Islet of Langerhans (tissue), 1 donor: Measurements from ENCODE around the gene SUMO2.
"Not testable (repeated sequence)": the region's sequence is repeated elsewhere in the genome, so short reads cannot be mapped to it uniquely, and the experiment has no call there.

ENCODE experiments used
- FAIRE-seq: peaks from one replicate; lab custom pipeline; 2011; peaks lifted over from hg19 to GRCh38; lab: Jason Lieb, UNC

Gene SUMO2

GRCh38 chr17:75144816-75145512 lies 37.8 kb downstream of the SUMO2 start:
- no peak for FAIRE-seq

- FAIRE-seq = no peak
Measured at GRCh38 chr17:75142236-75142971, 40.4 kb downstream of the SUMO2 start.

DNA sequence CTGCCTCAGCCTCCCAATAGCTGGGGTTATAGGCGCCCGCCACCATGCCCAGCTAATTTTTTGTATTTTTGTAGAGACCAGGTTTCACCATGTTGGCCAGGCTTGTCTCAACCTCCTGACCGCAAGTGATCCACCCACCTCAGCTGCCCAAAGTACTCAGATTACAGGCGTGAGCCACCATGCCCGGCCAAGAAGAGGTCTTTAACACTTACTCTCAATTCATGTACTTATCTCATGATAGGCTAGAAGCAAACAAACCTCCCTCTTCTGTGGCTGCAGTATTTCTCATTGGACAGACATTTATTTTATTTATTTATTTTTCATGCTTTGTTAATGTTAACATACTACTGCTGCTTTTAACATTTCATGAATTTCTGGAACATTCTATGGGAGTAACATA lies 44.2 kb downstream of the SUMO2 start:
- no peak for FAIRE-seq

GRCh38 chr17:75137762-75138161 lies 45.0 kb downstream of the SUMO2 start:
- not testable (repeated sequence) for FAIRE-seq

GRCh38 chr17:75135946-75136345 lies 46.8 kb downstream of the SUMO2 start:
- FAIRE-seq = no peak

DNA sequence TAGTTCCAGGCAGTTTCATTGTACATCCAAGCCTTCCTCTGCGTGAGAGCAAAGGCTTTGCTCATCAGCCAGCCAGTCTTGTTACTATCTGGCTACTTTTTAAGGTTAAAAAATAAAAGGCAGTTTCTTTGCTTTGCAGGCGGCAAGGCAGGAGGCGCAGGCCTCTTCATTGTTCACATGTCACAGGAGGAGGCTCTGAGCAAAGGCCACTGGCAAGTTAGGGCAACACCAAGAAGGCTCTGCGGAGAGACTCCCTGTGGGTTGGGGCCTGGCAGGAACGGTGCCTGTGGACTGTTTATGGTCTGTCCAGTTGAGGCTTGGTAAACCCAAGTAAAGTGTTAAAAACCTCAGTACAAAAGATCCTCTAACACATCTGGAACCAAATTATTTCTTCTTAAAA lies 47.3 kb downstream of the SUMO2 start:
- FAIRE-seq = no peak

- FAIRE-seq = not testable (repeated sequence)
Measured at GRCh38 chr17:75133607-75134347, 49.0 kb downstream of the SUMO2 start.

DNA sequence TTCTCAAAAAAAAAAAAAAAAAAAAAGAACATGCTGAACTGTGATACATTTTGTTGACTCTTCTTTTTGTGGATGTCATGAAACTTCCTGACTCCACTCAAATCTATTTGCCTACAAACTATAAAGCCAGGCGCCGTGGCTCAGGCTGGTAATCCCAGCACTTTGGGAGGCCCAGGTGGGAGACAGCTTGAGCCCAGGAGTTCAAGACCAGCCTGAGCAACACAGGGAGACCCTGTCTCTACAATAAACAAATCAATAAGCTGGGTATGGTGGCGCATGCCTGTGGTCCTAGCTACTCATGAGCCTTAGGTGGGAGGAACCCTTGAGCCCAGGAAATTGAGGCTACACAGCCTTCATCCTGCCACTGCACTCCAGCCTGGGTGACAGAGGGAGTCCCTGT lies 49.8 kb downstream of the SUMO2 start:
- FAIRE-seq = no peak

- not testable (repeated sequence) for FAIRE-seq
Measured at GRCh38 chr17:75132018-75133000, 50.5 kb downstream of the SUMO2 start.

- no peak for FAIRE-seq
Measured at GRCh38 chr17:75131278-75132017, 51.3 kb downstream of the SUMO2 start, which contains the start of gene NT5C. NT5C (minus strand) TSS chr17:75131742; CDS start chr17:75131707, 35 bp downstream.

DNA sequence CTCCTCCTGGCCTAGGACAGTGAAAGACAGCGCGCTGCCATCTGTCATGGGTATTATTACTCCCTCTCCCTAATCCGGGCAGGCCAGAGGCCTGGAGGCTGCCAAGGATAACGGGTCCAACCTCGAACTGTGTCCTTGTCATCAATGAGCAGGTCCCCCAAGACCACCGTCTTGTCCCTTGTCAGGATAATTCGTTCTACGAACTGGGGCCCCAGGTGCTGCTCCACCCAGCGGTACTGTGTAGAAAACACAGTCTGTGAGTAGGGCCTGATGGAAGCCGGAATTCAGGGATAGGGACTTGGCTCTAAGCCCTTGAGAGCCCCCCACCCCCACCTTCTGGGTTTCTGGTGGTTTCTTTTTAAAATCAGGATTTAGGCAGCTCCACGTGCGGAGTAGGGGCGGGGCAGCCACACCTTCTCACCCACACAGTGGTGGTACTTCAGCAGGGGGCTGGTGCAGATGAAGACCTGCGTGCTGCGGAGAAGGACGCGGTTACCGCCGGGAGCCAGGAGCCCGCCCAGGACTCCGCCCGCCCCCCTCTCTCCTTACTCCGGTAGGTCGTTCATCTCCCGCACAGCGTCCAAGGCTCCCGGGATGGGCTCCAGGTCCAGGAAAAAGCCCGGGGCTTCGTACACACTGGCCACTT lies 52.0 kb downstream of the SUMO2 start:
- FAIRE-seq = no peak

DNA sequence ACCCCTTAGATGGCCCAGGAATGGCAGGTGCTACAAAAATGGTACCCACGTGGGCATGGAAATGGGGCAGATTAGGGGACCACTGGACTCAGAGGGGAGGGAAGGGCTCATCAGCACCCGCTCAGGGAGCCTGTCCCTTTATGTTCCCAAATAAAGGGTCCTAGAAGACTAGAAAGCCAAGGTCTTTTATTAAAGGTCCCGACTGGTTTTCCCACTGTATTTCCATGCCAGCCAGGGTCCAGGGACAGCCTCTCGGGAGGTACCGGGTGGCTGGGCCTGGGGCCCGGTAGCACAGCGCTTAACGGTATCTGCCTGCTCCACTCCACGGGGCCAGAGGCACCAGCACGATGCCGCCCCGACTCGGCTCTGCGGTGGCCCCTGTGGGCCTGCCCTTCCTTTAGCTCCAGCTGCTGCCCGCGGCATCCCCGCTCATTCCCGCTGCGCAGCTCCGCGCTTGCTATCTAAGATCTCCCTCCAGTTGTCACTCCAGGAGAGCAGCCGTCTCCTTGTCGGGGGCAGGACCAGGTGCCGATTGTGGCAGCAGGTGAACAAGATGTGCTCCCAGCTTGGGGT lies 52.6 kb downstream of the SUMO2 start:
- no peak for FAIRE-seq

DNA sequence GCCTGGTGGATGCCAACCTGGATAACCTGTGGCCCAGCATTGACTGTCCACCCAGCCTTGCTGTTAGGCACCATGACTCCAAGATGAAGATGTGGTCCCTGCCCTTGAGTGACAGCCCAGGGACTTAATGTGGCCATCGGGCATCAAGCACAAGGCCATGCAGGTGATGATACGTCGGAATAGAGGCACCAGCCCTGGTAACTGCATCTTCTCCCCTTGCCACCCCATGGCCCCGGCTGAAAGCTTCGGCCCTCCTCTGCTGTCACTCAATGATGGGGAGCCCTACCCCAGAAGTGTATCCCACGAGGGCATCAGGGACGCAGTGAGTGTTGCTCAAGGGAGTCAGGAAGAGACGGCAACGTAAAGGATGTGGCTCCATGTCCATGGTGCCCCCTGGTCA lies 53.2 kb downstream of the SUMO2 start:
- no peak for FAIRE-seq

DNA sequence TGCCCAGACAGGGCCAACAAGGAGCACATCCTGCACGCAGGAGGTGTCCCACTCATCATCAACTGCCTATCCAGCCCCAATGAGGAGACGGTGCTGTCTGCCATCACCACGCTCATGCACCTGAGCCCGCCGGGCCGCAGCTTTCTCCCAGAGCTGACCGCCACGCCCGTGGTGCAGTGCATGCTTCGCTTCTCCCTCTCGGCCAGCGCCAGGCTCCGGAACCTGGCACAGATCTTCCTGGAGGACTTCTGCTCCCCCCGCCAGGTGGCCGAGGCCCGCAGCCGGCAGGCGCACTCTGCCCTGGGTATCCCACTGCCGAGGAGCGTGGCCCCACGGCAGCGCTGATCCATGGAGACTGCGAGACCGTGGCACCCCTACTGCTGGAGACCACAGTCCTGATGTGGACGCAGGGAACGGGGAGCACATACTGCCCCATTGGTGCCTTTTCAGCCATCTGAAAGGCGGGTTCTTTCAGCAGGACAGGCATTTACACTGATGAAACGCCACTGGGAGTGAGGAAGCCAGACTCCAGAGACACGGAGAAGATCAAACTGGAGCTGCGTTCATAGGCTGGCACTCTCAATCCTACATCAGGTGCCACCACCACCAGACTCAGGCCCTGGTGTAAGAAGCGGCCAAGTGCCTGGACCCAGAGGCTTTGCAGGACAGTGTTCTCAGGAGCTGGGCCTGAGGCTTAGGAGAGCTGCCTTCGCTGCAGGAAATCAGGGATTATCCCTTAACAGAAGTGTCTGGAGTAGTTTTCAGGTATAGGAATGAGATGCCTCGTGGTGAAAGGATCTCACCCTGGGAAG lies 53.9 kb downstream of the SUMO2 start:
- FAIRE-seq = no peak

- not testable (repeated sequence) for FAIRE-seq
Measured at GRCh38 chr17:75127936-75128335, 54.8 kb downstream of the SUMO2 start.

DNA sequence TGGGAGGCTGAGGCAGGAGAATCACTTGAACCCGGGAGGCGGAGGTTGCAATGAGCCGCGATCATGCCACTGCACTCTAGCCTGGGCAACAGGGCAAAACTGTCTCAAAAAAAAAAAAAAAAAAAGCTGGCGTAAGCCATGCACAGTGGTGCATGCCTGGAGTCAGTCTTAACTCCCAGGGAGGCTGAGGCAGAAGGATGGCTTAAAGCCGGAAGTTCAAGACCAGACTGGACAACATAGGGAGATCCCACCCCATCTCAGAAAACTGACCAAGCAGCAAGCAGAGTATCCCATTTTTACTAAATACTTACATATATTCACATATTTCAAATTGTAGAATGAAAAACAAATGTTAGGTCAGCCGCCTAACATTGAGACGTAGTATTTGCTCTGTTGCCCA lies 55.8 kb downstream of the SUMO2 start:
- no peak for FAIRE-seq

DNA sequence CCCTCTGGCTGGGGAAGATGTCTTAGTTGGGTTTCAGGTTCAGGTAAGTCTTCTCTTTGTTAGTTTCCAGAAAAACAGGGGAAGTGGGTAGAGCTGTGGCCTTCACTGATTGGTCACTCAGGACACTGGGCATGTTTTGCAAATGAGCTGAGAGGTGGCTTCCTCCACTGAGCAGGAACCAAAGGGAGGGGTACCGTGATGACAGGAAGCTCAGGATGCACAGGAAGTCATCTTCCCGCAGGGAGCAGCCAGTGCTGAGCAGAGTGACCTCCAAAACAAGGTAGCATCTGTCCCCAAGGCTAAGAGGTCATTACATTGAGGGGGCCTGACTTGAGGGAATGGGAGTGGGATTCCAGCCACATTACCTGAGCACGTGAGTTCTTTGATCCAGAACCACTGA lies 56.8 kb downstream of the SUMO2 start:
- FAIRE-seq = no peak

DNA sequence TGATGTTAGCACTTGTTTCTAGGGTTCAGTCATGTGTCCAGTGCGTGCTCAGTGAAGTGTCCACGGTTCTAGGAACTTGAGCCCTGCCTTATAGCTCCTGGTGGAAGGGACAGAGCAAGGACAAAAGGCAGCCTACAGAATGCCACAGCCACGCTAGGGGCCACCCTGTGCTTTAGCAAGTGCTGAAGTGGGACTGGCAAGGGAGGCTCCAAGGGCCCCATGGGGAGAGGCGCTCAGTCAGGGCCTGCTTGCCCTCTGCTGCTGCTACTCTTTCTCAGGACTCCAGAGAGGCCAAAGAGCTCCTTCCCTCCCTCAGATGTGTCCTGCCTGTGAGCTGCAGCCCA lies 58.0 kb downstream of the SUMO2 start:
- no peak for FAIRE-seq

GRCh38 chr17:75124041-75124818 lies 58.5 kb downstream of the SUMO2 start:
- no peak for FAIRE-seq
